ENCODE data around the gene SLIT3.

- TF ChIP-seq POLR2A (IDR thresholded peaks at IDR 0.05; ENCODE audit: low read length) (no peak), GATA1 (IDR thresholded peaks at IDR 0.05; ENCODE audit: low read depth, low read length) (no peak)
Measured at GRCh38 chr5:169248996-169249395, 51.9 kb downstream of the SLIT3 start.

All from erythroblast (primary cell).